Nephron progenitor cell (in vitro differentiated cells): ENCODE measurements around the gene ETFA.
"Not testable (repeated sequence)": the region's sequence is repeated elsewhere in the genome, so short reads cannot be mapped to it uniquely, and the experiment has no call there.

Experiments
- DNase-seq: peaks from one replicate; pipeline ENCODE4 v3.0.0; 2021
- H3K27ac Mint-ChIP-seq: 2 replicates; pipeline ENCODE4 v1.8.0; 2021; ENCODE audit warnings: mild to moderate bottlenecking, moderate library complexity, mixed read lengths
- H3K27me3 Mint-ChIP-seq: 2 replicates; pipeline ENCODE4 v1.8.0; 2021; ENCODE audit warnings: mild to moderate bottlenecking, low read depth, mixed read lengths; ENCODE audit not compliant: poor library complexity
- H3K36me3 Mint-ChIP-seq: 2 replicates; pipeline ENCODE4 v1.8.0; 2021; ENCODE audit warnings: low read depth, mixed read lengths
- H3K4me1 Mint-ChIP-seq: 2 replicates; pipeline ENCODE4 v1.8.0; 2021; ENCODE audit warnings: mixed read lengths
- H3K4me3 Mint-ChIP-seq: 2 replicates; pipeline ENCODE4 v1.8.0; 2021; ENCODE audit warnings: mild to moderate bottlenecking, moderate library complexity, mixed read lengths
- H3K9me3 Mint-ChIP-seq: 2 replicates; pipeline ENCODE4 v1.8.0; 2021; ENCODE audit warnings: mild to moderate bottlenecking, moderate library complexity, mixed read lengths
- CTCF ChIP-seq: fragments of 200-600 bp; sonication (generic); IDR thresholded peaks from 2 replicates; pipeline ENCODE4 v1.5.0; 2021; ENCODE audit warnings: antibody characterized with exemption

ETFA gene

GRCh38 chr15:76296849-76297248 is 14.4 kb downstream of the ETFA start:
- H3K9me3 Mint-ChIP-seq: no peaks in the 10 kb centered on the region
- DNase-seq: no peak
- H3K27ac Mint-ChIP-seq: no peak overlapping the region
- H3K27me3 Mint-ChIP-seq: no peaks in the 10 kb centered on the region
- no peak for TF ChIP-seq CTCF
- no peak overlapping the region for H3K4me3 Mint-ChIP-seq
- peaks cover 24% of the 10 kb centered on the region for H3K36me3 Mint-ChIP-seq
- H3K4me1 Mint-ChIP-seq: peaks cover 9% of the 10 kb centered on the region

- H3K27me3 Mint-ChIP-seq, H3K27ac Mint-ChIP-seq, H3K9me3 Mint-ChIP-seq, H3K4me3 Mint-ChIP-seq, DNase-seq: not testable (repeated sequence)
- Mint-ChIP-seq H3K36me3 (peaks cover 44% of the 10 kb centered on the region), H3K4me1 (peaks cover 13% of the 10 kb centered on the region)
Observed at GRCh38 chr15:76294463-76294862, 16.8 kb downstream of the ETFA start.

- TF ChIP-seq CTCF: no peak
Observed at GRCh38 chr15:76293361-76293760, 17.9 kb downstream of the ETFA start.

GRCh38 chr15:76289582-76289981 is 21.7 kb downstream of the ETFA start:
- no peak for DNase-seq
- Mint-ChIP-seq H3K27ac (no peak overlapping the region), H3K4me1 (peaks cover 13% of the 10 kb centered on the region)

More at GRCh38 chr15:76293361-76293760, 17.9 kb downstream of the ETFA start:
- peaks cover 13% of the 10 kb centered on the region for H3K4me1 Mint-ChIP-seq
- H3K9me3 Mint-ChIP-seq: no peaks in the 10 kb centered on the region
- H3K4me3 Mint-ChIP-seq: no peak overlapping the region
- H3K27ac Mint-ChIP-seq: peak overlapping the region; percentile 19
- H3K27me3 Mint-ChIP-seq: no peaks in the 10 kb centered on the region
- peaks cover 44% of the 10 kb centered on the region for H3K36me3 Mint-ChIP-seq
- no peak for DNase-seq

GRCh38 chr15:76286271-76286879 is 24.9 kb downstream of the ETFA start:
- Mint-ChIP-seq H3K4me3 (no peak overlapping the region), H3K36me3 (peaks cover 66% of the 10 kb centered on the region), H3K27me3 (peaks cover under 1% of the 10 kb centered on the region), H3K9me3 (no peaks in the 10 kb centered on the region), H3K27ac (no peak overlapping the region), H3K4me1 (no peaks in the 10 kb centered on the region)
- DNase-seq: no peak
- TF ChIP-seq CTCF: no peak

More at GRCh38 chr15:76289582-76289981, 21.7 kb downstream of the ETFA start:
- Mint-ChIP-seq H3K4me3 (no peak overlapping the region), H3K27me3 (no peaks in the 10 kb centered on the region), H3K9me3 (no peaks in the 10 kb centered on the region), H3K36me3 (peaks cover 74% of the 10 kb centered on the region)
- TF ChIP-seq CTCF: no peak

- Mint-ChIP-seq H3K27ac (no peak overlapping the region), H3K36me3 (peaks cover 67% of the 10 kb centered on the region), H3K27me3 (peaks cover 2% of the 10 kb centered on the region), H3K9me3 (no peaks in the 10 kb centered on the region), H3K4me1 (no peaks in the 10 kb centered on the region), H3K4me3 (no peak overlapping the region)
- TF ChIP-seq CTCF: no peak
- DNase-seq: no peak
Observed at GRCh38 chr15:76285241-76285825, 25.9 kb downstream of the ETFA start.
